Sigmoid colon (tissue), 7 donors: ENCODE data around the gene PPP1R3C. TPM values are rescaled to one million over a fixed set of nuclear protein-coding genes. Genes with fewer than 3 reads are reported as not detected.

Experiments used
- DNase-seq: peaks from one replicate; pipeline ENCODE4 v3.0.0-alpha.2; 2019
- H3K27ac ChIP-seq, 4 donors: fragments of 200-600 bp; sonication (generic); one replicate each; pipeline ENCODE4 v1.5.1; 2016 to 2019; ENCODE audit warnings: mild to moderate bottlenecking in 1 of 4
- H3K27me3 ChIP-seq, 3 donors: fragments of 200-600 bp; sonication (generic); one replicate each; pipeline ENCODE4 v1.5.1; 2019; ENCODE audit warnings: mild to moderate bottlenecking in 1 of 3
- H3K36me3 ChIP-seq, 4 donors: fragments of 200-600 bp; sonication (generic); one replicate each; pipeline ENCODE4 v1.5.1; 2016 to 2019
- H3K4me1 ChIP-seq, 4 donors: fragments of 200-600 bp; sonication (generic); one replicate each; pipeline ENCODE4 v1.5.1; 2017 to 2019
- H3K4me3 ChIP-seq, 4 donors: fragments of 200-600 bp; sonication (generic); one replicate each; pipeline ENCODE4 v1.5.1; 2017 to 2019; ENCODE audit warnings: mild to moderate bottlenecking in 2 of 4, moderate library complexity in 1 of 4
- H3K9me3 ChIP-seq, 4 donors: fragments of 200-600 bp in 3 of 4; sonication (generic) in 3 of 4; one replicate each; pipeline versions ENCODE4 v1.5.1 to v1.6.1; 2013 to 2019
- CTCF ChIP-seq, 4 experiments: fragments of 450-650 bp in 3 of 4; fragments of 200-600 bp in 1 of 4; IDR thresholded peaks; one replicate each; pipeline ENCODE4 v1.5.1; 2016 to 2019; ENCODE audit warnings: antibody characterized with exemption in 4 of 4, mild to moderate bottlenecking in 3 of 4, moderate library complexity in 2 of 4
- EP300 ChIP-seq, 4 donors: sonication (generic); formaldehyde crosslinking; IDR thresholded peaks; one replicate each; pipeline ENCODE4 v1.6.1; 2017; ENCODE audit warnings: antibody characterized with exemption in 4 of 4
- POLR2A ChIP-seq, 2 donors: fragments of 450-650 bp; IDR thresholded peaks; one replicate each; pipeline ENCODE4 v1.6.1; 2016; ENCODE audit warnings: antibody characterized with exemption in 2 of 2, mild to moderate bottlenecking in 2 of 2, moderate library complexity in 2 of 2
- POLR2AphosphoS5 ChIP-seq, 4 donors: sonication (generic); formaldehyde crosslinking; IDR thresholded peaks; one replicate each; pipeline ENCODE4 v1.6.1; 2017; ENCODE audit warnings: antibody characterized with exemption in 4 of 4
- WGBS, 2 donors: extraction: QIAGEN DNeasy Blood & Tissue Kit; methylation state at CpG; one replicate each; pipeline ENCODE4 v1.1.7; 2013; 5-methylcytosine and 5-hydroxymethylcytosine counted together
- intact Hi-C: fragments of 100-400 bp; cut with DNase I; formaldehyde crosslinking; loops from one replicate; pipeline ENCODE4 v1.15.1; 2023
- polyA plus RNA-seq, 3 donors: library from polyadenylated mRNA; stranded (reverse); fragments of 200-250 nt; gene quantifications; one replicate each; pipeline ENCODE4 v1.2.3, GENCODE V29; 2013
- total RNA-seq, 4 donors: library from RNA; depleted of rRNA; stranded (reverse); fragments of >200 nt; gene quantifications; one replicate each; pipeline ENCODE4 v1.1.0, GENCODE V29; 2016
- donor health status: healthy with polysubstance abuse.
- donor health status: Bipolar disorder and iron deficiency.
- donor health status: healthy.

The PPP1R3C gene
- total and polyA plus RNA-seq, 7 donors, result 1.9 to 40.0 (median 23.7) TPM

GRCh38 chr10:91642831-91643692 is 10.2 kb upstream of the PPP1R3C start:
- TF ChIP-seq POLR2A (IDR thresholded peaks at IDR 0.05) (no peak), CTCF (IDR thresholded peaks at IDR 0.05) (no peak), EP300 (IDR thresholded peaks at IDR 0.05) (no peak), POLR2AphosphoS5 (IDR thresholded peaks at IDR 0.05) (no peak)
- H3K4me1 ChIP-seq, result no peaks in the 10 kb centered on the region
- H3K4me3 ChIP-seq, result no peak overlapping the region
- intact Hi-C loops, result no loop called here
- 83 to 86% methylated on average over 2 of the region's 2 CpGs for WGBS, 2 donors
- H3K9me3 ChIP-seq, result no peaks in the 10 kb centered on the region
- no peaks in the 10 kb centered on the region for H3K27me3 ChIP-seq
- no peak for DNase-seq
- no peaks in the 10 kb centered on the region for H3K36me3 ChIP-seq
- H3K27ac ChIP-seq, result peak overlapping the region in 1 of 4 donors; percentile 41

- Histone ChIP-seq H3K27ac (no peak overlapping the region), H3K36me3 (no peaks in the 10 kb centered on the region), H3K27me3 (no peaks in the 10 kb centered on the region), H3K4me1 (peaks cover 0 to 18% (median 8%) of the 10 kb centered on the region in 4 donors), H3K9me3 (no peaks in the 10 kb centered on the region), H3K4me3 (no peak overlapping the region)
- TF ChIP-seq POLR2A (IDR thresholded peaks at IDR 0.05) (no peak), EP300 (IDR thresholded peaks at IDR 0.05) (no peak), POLR2AphosphoS5 (IDR thresholded peaks at IDR 0.05) (no peak), CTCF (IDR thresholded peaks at IDR 0.05) (no peak)
- no peak for DNase-seq
- WGBS, 2 donors, result 60 to 85% methylated on average over 4 of the region's 4 CpGs
- intact Hi-C loops, result loop anchor here (5.0 to 10.0 kb wide), 3 partner anchors 158 to 472 kb away; partner anchors contain the start of gene TNKS2
These were observed 4.0 kb upstream of the PPP1R3C start for GRCh38 chr10:91636892-91637291.

- Histone ChIP-seq H3K27ac (peak overlapping the region in 3 of 4 donors; percentile 86 to 93 (median 87)), H3K4me3 (no peak overlapping the region), H3K4me1 (peaks cover 0 to 30% (median 17%) of the 10 kb centered on the region in 4 donors), H3K36me3 (peaks cover 0 to 2% (median under 1%) of the 10 kb centered on the region in 4 donors), H3K9me3 (no peaks in the 10 kb centered on the region), H3K27me3 (no peaks in the 10 kb centered on the region)
- DNase-seq, result peak; percentile 82
- peak; percentile 79 to 91 (median 90) for TF ChIP-seq CTCF (IDR thresholded peaks at IDR 0.05)
- TF ChIP-seq POLR2A (IDR thresholded peaks at IDR 0.05), result no peak
- peak in 2 of 4 donors; percentile 13 to 38 for TF ChIP-seq POLR2AphosphoS5 (IDR thresholded peaks at IDR 0.05)
- TF ChIP-seq EP300 (IDR thresholded peaks at IDR 0.05), result no peak
- intact Hi-C loops, result loop anchor here (1.0 to 10.0 kb wide), 4 partner anchors 141 to 471 kb away; partner anchors contain the start of gene TNKS2
- WGBS, 2 donors, result 56 to 58% methylated on average over 10 of the region's 10 CpGs
These were observed 2.8 kb upstream of the PPP1R3C start for GRCh38 chr10:91635401-91636400.

GRCh38 chr10:91634898-91635297 is 2.0 kb upstream of the PPP1R3C start:
- Histone ChIP-seq H3K27me3 (no peaks in the 10 kb centered on the region), H3K27ac (peak overlapping the region in 3 of 4 donors; percentile 86 to 93 (median 87)), H3K9me3 (no peaks in the 10 kb centered on the region), H3K4me1 (peaks cover 0 to 38% (median 25%) of the 10 kb centered on the region in 4 donors), H3K4me3 (no peak overlapping the region), H3K36me3 (peaks cover 0 to 10% (median 6%) of the 10 kb centered on the region in 4 donors)
- no peak for DNase-seq
- WGBS, 2 donors, result 86 to 88% methylated on average over 3 of the region's 3 CpGs
- intact Hi-C loops, result loop anchor here (1.0 to 10.0 kb wide), 5 partner anchors 141 to 470 kb away; partner anchors contain the start of genes FGFBP3 and TNKS2
- TF ChIP-seq POLR2AphosphoS5 (IDR thresholded peaks at IDR 0.05) (no peak), EP300 (IDR thresholded peaks at IDR 0.05) (no peak), POLR2A (IDR thresholded peaks at IDR 0.05) (no peak), CTCF (IDR thresholded peaks at IDR 0.05) (no peak)
